ENCODE data around the gene TOM1L2. TPM values are rescaled to one million over a fixed set of nuclear protein-coding genes. Genes with fewer than 3 reads are reported as not detected.

TOM1L2 gene
- total RNA-seq, 2 donors from 2014 or later = 47.6 to 68.7 TPM

- Histone ChIP-seq H3K27ac (no peak overlapping the region), H3K9me3 (no peaks in the 10 kb centered on the region), H3K4me1 (no peaks in the 10 kb centered on the region), H3K9ac (ENCODE audit: low read depth in 2 of 2, low read length in 2 of 2) (no peak overlapping the region), H3K4me3 (no peak overlapping the region), H3K27me3 (no peaks in the 10 kb centered on the region), H3K36me3 (no peaks in the 10 kb centered on the region)
- intact Hi-C loops (cut with DNase I) = no loop called here
- TF ChIP-seq, protein P1, sequence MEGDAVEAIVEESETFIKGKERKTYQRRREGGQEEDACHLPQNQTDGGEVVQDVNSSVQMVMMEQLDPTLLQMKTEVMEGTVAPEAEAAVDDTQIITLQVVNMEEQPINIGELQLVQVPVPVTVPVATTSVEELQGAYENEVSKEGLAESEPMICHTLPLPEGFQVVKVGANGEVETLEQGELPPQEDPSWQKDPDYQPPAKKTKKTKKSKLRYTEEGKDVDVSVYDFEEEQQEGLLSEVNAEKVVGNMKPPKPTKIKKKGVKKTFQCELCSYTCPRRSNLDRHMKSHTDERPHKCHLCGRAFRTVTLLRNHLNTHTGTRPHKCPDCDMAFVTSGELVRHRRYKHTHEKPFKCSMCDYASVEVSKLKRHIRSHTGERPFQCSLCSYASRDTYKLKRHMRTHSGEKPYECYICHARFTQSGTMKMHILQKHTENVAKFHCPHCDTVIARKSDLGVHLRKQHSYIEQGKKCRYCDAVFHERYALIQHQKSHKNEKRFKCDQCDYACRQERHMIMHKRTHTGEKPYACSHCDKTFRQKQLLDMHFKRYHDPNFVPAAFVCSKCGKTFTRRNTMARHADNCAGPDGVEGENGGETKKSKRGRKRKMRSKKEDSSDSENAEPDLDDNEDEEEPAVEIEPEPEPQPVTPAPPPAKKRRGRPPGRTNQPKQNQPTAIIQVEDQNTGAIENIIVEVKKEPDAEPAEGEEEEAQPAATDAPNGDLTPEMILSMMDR (IDR thresholded peaks at IDR 0.05) = no peak
- DNase-seq = no peak
These were observed 13.0 kb upstream of the TOM1L2 start for GRCh38 chr17:17985153-17985552.

DNA sequence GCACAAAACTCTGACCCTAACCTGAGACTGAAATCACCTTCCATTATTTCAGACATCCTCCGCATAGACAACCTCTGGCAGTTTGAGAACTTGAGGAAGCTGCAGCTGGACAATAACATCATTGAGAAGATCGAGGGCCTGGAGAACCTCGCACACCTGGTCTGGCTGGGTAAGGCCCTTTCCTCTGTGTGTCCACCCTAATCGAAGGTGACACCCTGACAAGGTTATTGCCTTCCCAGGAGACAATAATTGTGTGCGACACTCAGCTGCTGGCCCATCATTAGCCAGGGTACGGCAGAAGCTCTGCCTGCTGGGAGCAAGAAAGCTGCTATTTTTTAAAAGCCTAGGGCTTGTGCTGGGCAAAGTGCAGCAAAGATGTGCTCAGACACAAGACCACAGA lies 11.6 kb upstream of the TOM1L2 start:
- no peaks in the 10 kb centered on the region for H3K4me1 ChIP-seq
- no peaks in the 10 kb centered on the region for H3K9me3 ChIP-seq
- TF ChIP-seq, protein P1 (IDR thresholded peaks at IDR 0.05) = no peak
- H3K36me3 ChIP-seq = no peaks in the 10 kb centered on the region
- intact Hi-C loops (cut with DNase I) = no loop called here
- no peak overlapping the region for H3K4me3 ChIP-seq
- DNase-seq = no peak
- no peak overlapping the region for H3K27ac ChIP-seq
- no peak overlapping the region for H3K9ac ChIP-seq (ENCODE audit: low read depth in 2 of 2, low read length in 2 of 2)
- no peaks in the 10 kb centered on the region for H3K27me3 ChIP-seq

- Histone ChIP-seq H3K4me1 (no peaks in the 10 kb centered on the region), H3K27ac (no peak overlapping the region), H3K4me3 (no peak overlapping the region), H3K9me3 (no peaks in the 10 kb centered on the region), H3K27me3 (no peaks in the 10 kb centered on the region), H3K9ac (ENCODE audit: low read depth in 2 of 2, low read length in 2 of 2) (no peak overlapping the region), H3K36me3 (no peaks in the 10 kb centered on the region)
- intact Hi-C loops (cut with DNase I) = no loop called here
- no peak for DNase-seq
- TF ChIP-seq, protein P1 (IDR thresholded peaks at IDR 0.05) = no peak
These were observed 11.2 kb upstream of the TOM1L2 start for GRCh38 chr17:17983376-17983775.

DNA sequence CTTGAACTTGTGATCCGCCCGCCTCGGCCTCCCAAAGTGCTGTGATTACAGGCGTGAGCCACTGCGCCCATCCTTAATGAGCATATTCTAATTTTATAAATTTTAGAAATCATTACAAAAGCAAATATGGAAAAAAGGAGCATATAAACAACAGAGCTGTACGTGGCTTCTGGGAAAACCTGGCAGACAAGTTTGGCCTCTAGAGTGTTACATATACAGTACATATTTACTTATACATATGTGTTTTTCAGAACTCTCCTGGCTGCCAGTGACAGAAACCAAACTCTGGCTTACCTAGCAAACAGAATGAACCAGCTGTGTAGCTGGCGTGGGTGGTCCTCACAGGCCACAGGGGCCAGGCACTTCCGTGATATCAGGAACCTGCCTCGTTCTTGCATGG lies 10.6 kb upstream of the TOM1L2 start:
- no peak overlapping the region for H3K9ac ChIP-seq (ENCODE audit: low read depth in 2 of 2, low read length in 2 of 2)
- TF ChIP-seq, protein P1 (IDR thresholded peaks at IDR 0.05) = no peak
- H3K27me3 ChIP-seq = no peaks in the 10 kb centered on the region
- H3K36me3 ChIP-seq = no peaks in the 10 kb centered on the region
- intact Hi-C loops (cut with DNase I) = no loop called here
- no peak overlapping the region for H3K4me3 ChIP-seq
- no peaks in the 10 kb centered on the region for H3K4me1 ChIP-seq
- H3K27ac ChIP-seq = no peak overlapping the region
- DNase-seq = no peak
- no peaks in the 10 kb centered on the region for H3K9me3 ChIP-seq

DNA sequence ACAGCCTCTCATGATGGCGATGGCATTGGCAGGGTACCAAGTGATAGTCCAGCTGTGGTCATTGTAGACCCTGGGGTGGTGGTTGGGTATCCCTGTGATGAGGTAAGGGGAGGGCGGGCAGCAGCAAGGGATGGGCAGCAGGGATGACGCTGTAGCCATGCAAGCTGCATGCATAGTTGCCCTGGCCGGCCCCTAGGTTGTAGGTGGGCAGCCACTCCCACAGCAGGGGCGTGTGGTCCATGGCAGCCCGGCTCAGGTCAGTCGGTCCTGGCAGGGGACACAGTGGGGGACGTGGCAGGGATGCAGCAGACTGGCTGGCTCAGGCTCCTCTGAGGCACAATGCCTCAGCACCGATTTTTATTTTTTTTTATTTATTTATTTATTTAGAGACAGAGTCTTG lies 9.1 kb upstream of the TOM1L2 start:
- no peak overlapping the region for H3K27ac ChIP-seq
- no peak overlapping the region for H3K4me3 ChIP-seq
- no peak overlapping the region for H3K9ac ChIP-seq (ENCODE audit: low read depth in 2 of 2, low read length in 2 of 2)
- no peaks in the 10 kb centered on the region for H3K27me3 ChIP-seq
- TF ChIP-seq, protein P1 (IDR thresholded peaks at IDR 0.05) = no peak
- DNase-seq = no peak
- no peaks in the 10 kb centered on the region for H3K36me3 ChIP-seq
- H3K9me3 ChIP-seq = no peaks in the 10 kb centered on the region
- no peaks in the 10 kb centered on the region for H3K4me1 ChIP-seq
- intact Hi-C loops (cut with DNase I) = no loop called here

- Histone ChIP-seq H3K27me3 (no peaks in the 10 kb centered on the region), H3K27ac (no peak overlapping the region), H3K4me3 (no peak overlapping the region), H3K36me3 (no peaks in the 10 kb centered on the region), H3K9ac (ENCODE audit: low read depth in 2 of 2, low read length in 2 of 2) (no peak overlapping the region), H3K4me1 (no peaks in the 10 kb centered on the region), H3K9me3 (no peaks in the 10 kb centered on the region)
- TF ChIP-seq, protein P1 (IDR thresholded peaks at IDR 0.05) = no peak
- no peak for DNase-seq
- intact Hi-C loops (cut with DNase I) = no loop called here
These were observed 7.6 kb upstream of the TOM1L2 start for GRCh38 chr17:17979778-17980177.

Measured in colonic mucosa (tissue), 4 donors.